SH-SY5Y (cell line): ENCODE data around the gene CCDC192.

Experiments used
- GATA2 ChIP-seq: IDR thresholded peaks from 2 replicates; pipeline ENCODE4 v1.6.1; 2011; ENCODE audit warnings: mild to moderate bottlenecking, low read depth, low read length
- GATA3 ChIP-seq: IDR thresholded peaks from 2 replicates; pipeline ENCODE4 v1.6.1; 2011; ENCODE audit warnings: low read depth, mild to moderate bottlenecking, low read length, moderate library complexity

Gene CCDC192

DNA sequence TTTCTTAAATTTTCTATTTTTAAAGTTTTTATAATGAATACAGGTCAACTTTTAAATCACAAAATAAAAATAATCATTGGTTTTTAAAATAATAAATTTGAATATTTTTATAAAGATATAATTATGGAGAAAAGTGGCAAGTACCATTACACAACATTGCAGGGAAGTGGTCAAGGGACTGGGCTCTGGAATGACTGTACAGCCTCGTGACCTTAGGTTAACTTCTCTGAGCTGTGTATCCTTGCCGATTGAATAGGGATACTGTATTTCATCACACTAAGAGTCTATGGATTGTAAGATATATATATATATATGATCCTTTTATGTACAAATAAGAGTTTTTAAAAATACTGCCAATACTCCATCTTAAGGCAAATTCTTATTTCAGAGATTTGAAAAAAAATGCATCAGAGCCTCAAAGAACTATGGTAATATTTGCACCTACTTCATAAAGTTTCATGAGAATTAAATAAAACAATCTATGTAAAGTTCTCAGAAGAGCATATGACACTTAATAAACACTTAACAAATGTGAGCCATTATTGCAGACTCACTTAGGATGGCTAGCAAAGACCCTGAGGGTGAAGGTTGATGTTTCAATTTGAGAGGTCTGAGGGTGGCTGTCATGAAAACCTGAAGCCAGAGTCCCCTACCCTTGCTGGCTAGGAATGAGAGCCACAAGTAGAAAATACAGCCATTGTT is 136.5 kb downstream of the CCDC192 start:
- no peak for TF ChIP-seq GATA3
- TF ChIP-seq GATA2: no peak

DNA sequence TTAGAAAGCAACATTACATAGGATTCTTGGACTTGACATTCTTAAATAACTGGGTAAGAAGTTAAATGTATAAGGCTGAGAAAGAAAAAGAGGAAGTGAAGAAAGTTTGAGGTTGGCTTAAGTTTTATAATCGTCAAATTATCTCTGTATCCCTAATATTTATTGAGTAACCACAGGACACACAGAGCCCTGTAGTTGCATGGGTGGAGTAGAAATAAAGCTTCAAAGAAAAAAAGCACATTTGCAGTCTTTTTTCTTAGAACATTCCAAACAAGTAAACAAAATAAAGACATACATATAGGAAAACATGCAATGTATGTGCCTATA is 137.0 kb downstream of the CCDC192 start:
- TF ChIP-seq GATA2 (no peak), GATA3 (no peak)

DNA sequence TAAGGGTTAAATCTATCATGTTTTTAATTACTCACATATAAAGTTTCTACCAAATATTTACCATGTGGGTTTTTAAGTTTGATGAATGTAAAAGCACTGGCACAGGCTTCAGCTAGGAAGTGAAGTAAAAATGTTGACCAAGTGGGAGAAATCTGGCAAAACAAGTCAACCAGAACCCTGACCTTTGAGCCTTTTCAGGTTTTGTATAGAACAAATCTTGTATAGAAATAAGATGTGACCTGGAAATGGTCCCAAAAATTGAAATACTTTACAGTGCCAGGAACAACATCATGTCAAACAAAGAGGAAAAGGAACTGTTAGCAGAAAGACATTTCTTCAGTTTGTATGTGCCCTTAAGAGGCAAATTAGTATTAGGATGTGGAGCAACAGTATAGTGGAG is 137.6 kb downstream of the CCDC192 start:
- no peak for TF ChIP-seq GATA2
- TF ChIP-seq GATA3: no peak

DNA sequence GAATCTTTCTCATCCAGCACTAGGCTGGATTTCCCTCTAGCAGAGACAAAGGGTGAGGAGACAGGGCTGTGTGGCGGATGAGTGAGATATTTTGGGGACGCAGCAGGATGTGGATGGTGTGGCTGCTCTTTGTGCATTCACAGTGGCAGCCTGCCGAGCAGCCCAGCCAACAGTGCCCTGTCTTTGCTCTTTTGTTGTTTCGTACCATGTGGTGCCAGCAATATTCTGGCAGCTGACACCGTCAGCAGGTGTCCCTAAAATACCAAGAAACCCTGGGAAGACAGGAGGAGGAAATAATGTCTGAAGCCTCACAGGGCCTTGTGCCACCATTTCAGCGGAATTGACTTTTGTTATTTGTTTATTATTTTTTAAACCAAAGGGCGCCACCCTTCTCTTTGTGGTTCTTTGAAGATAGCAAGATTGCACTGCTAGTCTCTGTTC is 141.4 kb downstream of the CCDC192 start:
- TF ChIP-seq GATA2 (no peak), GATA3 (no peak)

DNA sequence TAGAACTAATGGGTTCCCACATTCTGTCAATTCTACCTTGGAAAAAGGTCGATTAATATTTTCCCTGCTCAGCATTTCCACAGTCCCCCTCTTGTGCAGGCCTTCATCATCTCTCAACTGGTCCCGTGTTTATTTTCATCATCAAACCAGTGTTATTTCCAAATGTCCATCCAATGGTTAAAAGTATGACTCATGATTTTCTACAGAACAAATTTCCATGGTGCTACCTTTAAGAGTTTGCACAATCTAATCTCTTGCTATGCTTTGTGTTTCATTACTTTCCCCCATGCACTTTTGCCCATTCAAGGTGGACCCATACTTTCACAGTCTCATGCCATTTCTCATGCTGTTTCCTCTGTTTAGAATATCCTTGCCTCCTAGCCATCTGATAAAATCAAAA is 143.7 kb downstream of the CCDC192 start:
- TF ChIP-seq GATA2: no peak
- no peak for TF ChIP-seq GATA3

DNA sequence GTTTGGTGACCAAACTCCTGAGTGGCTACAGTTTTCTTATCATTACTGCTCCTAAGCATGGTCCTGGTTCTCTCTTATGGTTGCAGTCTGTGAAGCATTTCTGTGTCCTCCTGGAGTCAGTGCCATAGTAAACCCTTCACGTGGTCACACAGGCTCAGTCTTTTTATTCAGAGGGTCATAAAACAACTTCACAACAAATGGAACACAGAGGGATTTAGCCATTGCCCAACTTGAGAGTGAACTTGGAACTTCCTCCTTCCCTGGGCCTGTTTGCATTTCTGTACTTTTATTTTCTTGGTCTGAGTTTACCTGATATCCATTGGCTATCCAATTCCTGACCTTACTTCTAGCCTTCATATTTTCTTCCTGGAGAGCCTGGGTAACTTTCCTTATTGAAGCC is 144.9 kb downstream of the CCDC192 start:
- no peak for TF ChIP-seq GATA2
- no peak for TF ChIP-seq GATA3

DNA sequence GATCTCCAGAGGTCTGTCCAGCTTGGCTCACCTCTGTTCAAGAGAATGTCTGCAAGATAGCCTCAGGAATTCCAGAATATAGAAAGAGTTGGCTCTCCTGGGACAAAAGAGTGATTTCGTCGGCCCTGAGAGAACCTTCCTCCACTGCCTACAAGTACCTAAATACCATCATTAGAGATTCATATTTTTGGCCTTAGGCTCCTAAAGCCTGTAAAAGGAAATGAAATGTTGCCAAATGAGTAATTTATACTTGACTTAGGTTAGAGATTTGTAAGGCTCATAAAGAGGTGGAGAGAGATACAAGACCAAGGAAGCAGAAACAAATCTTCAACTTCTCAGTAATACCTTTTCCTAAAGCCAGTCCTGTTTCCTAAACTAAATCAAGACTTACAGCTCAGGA is 146.2 kb downstream of the CCDC192 start:
- TF ChIP-seq GATA2 (no peak), GATA3 (no peak)

DNA sequence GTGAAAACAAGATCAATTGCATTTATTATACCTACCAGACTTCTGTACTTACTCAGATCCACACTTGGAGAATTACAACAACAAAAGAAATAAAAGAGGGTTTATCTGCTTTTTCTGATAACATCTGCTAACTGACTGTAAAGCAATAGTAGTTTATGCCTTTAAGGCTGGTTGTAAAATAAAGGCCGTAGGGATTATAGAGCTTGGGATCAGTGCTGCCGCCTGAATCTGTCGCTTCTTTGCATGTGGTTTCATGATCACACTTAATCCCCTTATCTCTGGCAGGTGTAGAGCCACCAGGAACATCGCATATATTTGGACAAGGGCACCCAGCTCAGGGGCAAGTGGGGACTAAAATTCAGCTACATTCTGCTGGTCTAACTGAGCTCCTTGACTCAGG is 146.7 kb downstream of the CCDC192 start:
- TF ChIP-seq GATA2 (no peak), GATA3 (no peak)

DNA sequence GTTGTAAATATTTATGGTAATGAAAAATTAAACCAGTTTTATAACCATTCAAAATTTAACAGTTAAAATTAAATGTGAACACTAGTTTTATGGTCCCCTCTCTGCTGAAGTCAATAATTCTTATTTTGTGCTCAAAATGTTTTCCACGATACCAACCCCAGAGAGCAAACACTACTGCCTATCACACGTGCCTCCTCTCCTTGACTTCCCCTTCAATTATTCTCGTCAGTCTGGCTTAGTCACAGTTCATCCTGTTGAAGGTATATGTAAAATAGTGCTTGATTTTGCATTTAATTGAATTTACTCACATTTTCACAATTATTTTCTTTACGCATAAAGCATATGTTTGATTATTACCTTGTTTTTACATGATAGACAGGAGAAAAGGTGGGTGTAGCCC is 148.8 kb downstream of the CCDC192 start:
- TF ChIP-seq GATA3: no peak
- TF ChIP-seq GATA2: no peak

DNA sequence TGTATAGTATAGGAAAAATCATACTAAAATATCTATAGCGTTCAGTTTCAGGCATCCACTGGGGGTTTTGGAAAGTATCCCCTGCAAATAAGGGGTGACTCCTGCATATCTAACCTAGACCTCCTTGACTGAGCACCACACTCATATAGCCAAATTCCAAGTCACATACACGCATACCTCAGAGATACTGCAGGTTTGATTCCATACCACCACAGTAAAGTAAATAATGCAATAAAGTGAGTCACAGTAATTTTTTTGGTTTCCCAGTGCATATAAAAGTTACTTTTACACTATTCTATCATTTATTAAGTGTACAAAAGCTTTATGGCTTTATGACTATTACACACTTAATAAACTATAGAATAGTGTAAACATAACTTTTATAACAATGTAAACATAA is 151.3 kb downstream of the CCDC192 start:
- TF ChIP-seq GATA3 (no peak), GATA2 (no peak)

DNA sequence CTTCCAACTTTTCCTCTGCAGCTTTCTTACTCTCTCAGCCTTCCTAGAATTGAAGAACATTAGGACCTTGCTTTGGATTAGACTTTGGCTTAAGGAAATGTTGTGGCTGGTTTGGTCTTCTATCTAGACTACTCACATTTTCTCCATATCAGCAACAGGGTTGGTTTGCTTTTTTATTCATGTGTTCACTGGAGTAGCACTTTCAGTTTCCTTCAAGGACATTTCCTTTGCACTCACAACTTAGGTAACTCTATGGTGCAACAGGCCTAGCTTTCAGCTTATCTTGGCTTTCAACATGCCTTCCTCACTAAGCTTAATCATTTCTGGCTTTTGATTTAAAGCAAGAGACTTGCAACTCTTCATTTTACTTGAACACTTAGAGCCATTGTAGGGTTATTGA is 153.1 kb downstream of the CCDC192 start:
- TF ChIP-seq GATA2: no peak

DNA sequence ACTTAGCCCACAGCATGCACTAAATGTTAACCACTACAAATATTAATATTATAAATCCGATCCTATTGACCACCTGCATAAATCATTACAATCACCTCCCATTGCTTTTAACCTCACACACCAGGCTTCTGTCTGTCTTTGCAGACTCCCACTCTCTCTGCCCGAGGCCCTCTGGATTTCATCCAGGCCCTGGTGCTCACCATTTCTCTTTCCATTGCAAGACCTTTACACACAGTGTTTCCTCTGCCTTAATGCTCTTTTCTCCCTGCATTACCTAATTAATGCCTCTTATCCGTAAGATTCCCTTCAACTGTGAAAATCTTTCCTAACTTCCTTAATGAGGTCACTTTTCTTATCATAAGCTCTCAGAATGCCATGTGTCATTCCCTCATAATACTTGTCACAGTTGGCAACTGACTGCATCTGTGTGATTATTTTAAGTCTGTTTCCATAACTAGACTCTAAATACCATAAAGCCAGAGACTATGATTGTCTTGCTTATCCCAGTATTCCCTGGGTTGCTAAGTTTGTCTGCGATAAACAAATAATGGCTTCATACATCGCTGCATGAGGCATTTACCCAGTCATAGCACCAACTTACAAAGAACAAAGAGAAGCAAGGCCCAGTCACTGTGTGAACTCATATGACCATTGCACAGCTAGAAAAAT is 155.1 kb downstream of the CCDC192 start:
- TF ChIP-seq GATA2: no peak
- TF ChIP-seq GATA3: no peak

DNA sequence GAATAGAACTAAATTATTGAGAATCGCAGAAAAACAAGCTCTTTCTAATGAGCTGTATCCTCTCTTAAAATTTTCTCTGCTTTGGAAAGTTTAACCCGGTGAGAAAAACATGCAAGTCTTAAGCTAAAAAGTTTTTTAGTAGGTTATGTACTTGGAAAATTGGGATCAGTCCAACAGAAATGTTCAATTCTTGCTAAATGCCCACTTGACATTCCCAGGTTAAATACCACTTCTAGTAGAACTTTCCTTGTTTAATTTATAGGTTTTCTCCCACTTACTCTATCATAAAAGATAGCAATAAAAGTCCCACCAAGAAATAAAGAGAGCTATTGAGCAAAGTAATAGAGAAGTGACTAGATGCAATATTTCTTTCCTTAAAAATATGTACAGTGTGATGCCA is 157.1 kb downstream of the CCDC192 start:
- TF ChIP-seq GATA3 (no peak), GATA2 (no peak)

DNA sequence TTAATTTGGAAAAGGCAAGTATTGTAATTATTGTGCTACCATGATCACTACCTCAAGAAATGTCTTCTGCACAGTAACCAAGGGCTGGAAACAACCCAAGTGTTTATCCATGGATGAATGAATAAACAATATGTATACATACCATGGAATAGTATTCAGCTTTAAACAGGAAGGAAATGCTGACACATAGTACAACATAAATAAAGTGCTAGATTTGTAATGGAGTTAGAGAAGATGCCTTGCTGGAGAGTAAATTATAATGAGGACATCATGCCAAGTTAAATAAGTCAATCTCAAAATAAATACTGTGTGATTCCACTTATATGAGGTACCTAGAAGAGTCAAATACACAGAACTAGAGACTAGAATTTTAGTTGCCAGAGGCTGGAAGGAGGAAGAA is 160.0 kb downstream of the CCDC192 start:
- TF ChIP-seq GATA3: no peak
- no peak for TF ChIP-seq GATA2

DNA sequence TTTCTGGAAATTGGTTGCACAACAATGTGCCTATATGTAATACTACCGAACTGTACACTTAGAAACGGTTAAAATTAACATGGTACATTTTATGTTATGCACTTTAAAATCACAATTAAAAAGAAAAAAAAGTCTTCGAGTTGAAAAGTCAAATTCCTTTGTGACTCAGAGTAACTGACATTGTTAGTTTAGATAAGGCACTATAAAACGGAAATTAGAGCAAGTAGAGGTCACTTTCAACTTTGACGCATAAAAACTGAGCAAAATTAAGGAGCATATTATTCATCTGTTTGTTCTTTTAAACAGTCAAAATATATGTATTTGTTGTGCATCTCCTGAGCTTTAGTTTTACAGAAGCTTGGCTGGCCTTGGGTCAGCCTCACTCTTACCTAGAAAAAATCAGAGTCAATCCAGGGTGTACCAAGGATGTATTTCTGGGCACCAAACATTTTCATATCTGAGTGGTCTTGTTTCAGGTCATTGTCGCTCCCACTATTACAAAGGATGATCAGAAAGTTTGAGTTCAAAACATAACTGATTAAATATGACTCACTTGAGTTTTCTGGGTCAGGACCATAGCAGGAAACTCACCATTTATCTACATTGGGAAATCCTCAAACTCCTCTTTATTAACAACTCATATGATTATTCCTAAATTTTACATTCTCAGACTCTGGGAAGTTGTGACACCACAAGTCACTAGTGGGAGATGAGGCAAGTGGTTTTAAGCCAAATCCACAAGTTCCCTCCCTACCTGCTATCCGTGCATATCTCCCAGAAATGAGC is 160.6 kb downstream of the CCDC192 start:
- no peak for TF ChIP-seq GATA3
- no peak for TF ChIP-seq GATA2

DNA sequence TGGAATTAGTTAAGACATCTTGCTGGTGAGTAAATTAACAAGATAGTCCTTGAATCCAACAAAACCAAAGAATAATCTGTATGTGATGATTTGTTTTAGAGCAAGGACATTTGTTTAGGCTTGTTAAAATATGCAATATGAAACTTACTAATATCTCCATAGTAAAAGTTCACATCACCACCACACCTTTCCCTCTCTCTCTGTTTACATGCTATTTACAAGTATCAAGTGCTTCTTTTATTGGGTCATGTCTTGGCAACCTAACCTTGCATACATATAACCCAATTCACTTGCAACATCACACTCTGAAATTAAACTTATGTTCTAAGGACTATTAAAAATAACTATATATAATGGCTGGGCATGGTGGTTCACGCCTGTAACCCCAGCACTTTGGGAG is 161.3 kb downstream of the CCDC192 start:
- TF ChIP-seq GATA3: no peak
- no peak for TF ChIP-seq GATA2
